H9 (cell line): ENCODE data around the gene TMC3. TPM values are rescaled to one million over a fixed set of nuclear protein-coding genes. Genes with fewer than 3 reads are reported as not detected.

ENCODE experiments used
- DNase-seq: peaks from one replicate; pipeline ENCODE4 v3.0.0-alpha.2; 2017
- H2AFZ ChIP-seq: one replicate; pipeline ENCODE4 v1.6.1; 2013; ENCODE audit warnings: mild to moderate bottlenecking, low read length, control low read depth, moderate library complexity
- H2AK5ac ChIP-seq: 2 replicates; pipeline ENCODE4 v1.6.1; 2013; ENCODE audit warnings: low read length, control low read depth, mixed read lengths; ENCODE audit not compliant: insufficient read length
- H2BK120ac ChIP-seq: one replicate; pipeline ENCODE4 v1.6.1; 2013; ENCODE audit warnings: low read depth, mild to moderate bottlenecking, low read length, control low read depth, inconsistent platforms; ENCODE audit not compliant: poor library complexity, severe bottlenecking
- H2BK12ac ChIP-seq: 2 replicates; pipeline ENCODE4 v1.6.1; 2013; ENCODE audit warnings: low read length, control low read depth, mixed read lengths, low read depth; ENCODE audit not compliant: insufficient read length
- H2BK15ac ChIP-seq: 2 replicates; pipeline ENCODE4 v1.6.1; 2013; ENCODE audit warnings: low read depth, low read length, control low read depth
- H2BK20ac ChIP-seq: one replicate; pipeline ENCODE4 v1.6.1; 2013; ENCODE audit warnings: low read depth, mild to moderate bottlenecking, low read length, control low read depth, inconsistent platforms; ENCODE audit not compliant: poor library complexity, severe bottlenecking
- H2BK5ac ChIP-seq: 2 replicates; pipeline ENCODE4 v1.6.1; 2013; ENCODE audit warnings: low read length, control low read depth, mixed read lengths; ENCODE audit not compliant: insufficient read length
- H3K14ac ChIP-seq: 2 replicates; pipeline ENCODE4 v1.6.1; 2013; ENCODE audit warnings: low read length, control low read depth; ENCODE audit not compliant: insufficient read depth
- H3K18ac ChIP-seq: 2 replicates; pipeline ENCODE4 v1.6.1; 2013; ENCODE audit warnings: low read depth, mild to moderate bottlenecking, mixed read lengths, low read length, control low read depth; ENCODE audit not compliant: insufficient read length
- H3K23ac ChIP-seq: 2 replicates; pipeline ENCODE4 v1.6.1; 2013; ENCODE audit warnings: low read length, control low read depth, mixed read lengths, low read depth; ENCODE audit not compliant: insufficient read length
- H3K23me2 ChIP-seq: 2 replicates; pipeline ENCODE4 v1.6.1; 2013; ENCODE audit warnings: low read depth, mild to moderate bottlenecking, mixed read lengths, low read length, control low read depth; ENCODE audit not compliant: insufficient read length, poor library complexity, severe bottlenecking
- H3K27ac ChIP-seq: 2 replicates; pipeline ENCODE4 v1.5.1; 2013; ENCODE audit warnings: low read length, control low read depth, mixed read lengths, low read depth; ENCODE audit not compliant: insufficient read length
- H3K27me3 ChIP-seq: 2 replicates; pipeline ENCODE4 v1.6.1; 2013; ENCODE audit warnings: low read length, control low read depth, inconsistent platforms; ENCODE audit not compliant: insufficient read depth
- H3K4ac ChIP-seq: 2 replicates; pipeline ENCODE4 v1.6.1; 2013; ENCODE audit warnings: low read depth, mild to moderate bottlenecking, control low read depth, inconsistent platforms, low read length, moderate library complexity
- H3K4me1 ChIP-seq: 2 replicates; pipeline ENCODE4 v1.6.1; 2013; ENCODE audit warnings: low read length, control low read depth, inconsistent platforms; ENCODE audit not compliant: insufficient read depth
- H3K4me2 ChIP-seq: 2 replicates; pipeline ENCODE4 v1.6.1; 2013; ENCODE audit warnings: low read length, control low read depth, mixed read lengths; ENCODE audit not compliant: insufficient read length, insufficient read depth
- H3K56ac ChIP-seq: 2 replicates; pipeline ENCODE4 v1.6.1; 2013; ENCODE audit warnings: low read depth, mild to moderate bottlenecking, mixed read lengths, low read length, control low read depth; ENCODE audit not compliant: insufficient read length
- H3K79me1 ChIP-seq: 2 replicates; pipeline ENCODE4 v1.6.1; 2013; ENCODE audit warnings: low read depth, mild to moderate bottlenecking, moderate library complexity, low read length, control low read depth, inconsistent platforms; ENCODE audit not compliant: insufficient read depth, poor library complexity, severe bottlenecking
- H3K79me2 ChIP-seq: 2 replicates; pipeline ENCODE4 v1.6.1; 2013; ENCODE audit warnings: low read length, control low read depth, inconsistent platforms; ENCODE audit not compliant: insufficient read depth
- H3K9ac ChIP-seq: 2 replicates; pipeline ENCODE4 v1.6.1; 2013; ENCODE audit warnings: low read length, control low read depth, mixed read lengths; ENCODE audit not compliant: insufficient read length; ENCODE audit errors: extremely low read depth
- H3K9me3 ChIP-seq: one replicate; pipeline ENCODE4 v1.6.1; 2013; ENCODE audit warnings: low read depth, low read length, inconsistent platforms; ENCODE audit not compliant: control insufficient read depth
- H3T11ph ChIP-seq: one replicate; pipeline ENCODE4 v1.6.1; 2013; ENCODE audit warnings: mild to moderate bottlenecking, low read length, control low read depth, inconsistent platforms
- H4K20me1 ChIP-seq: one replicate; pipeline ENCODE4 v1.6.1; 2013; ENCODE audit not compliant: control insufficient read depth, insufficient read length, insufficient read depth
- H4K5ac ChIP-seq: 2 replicates; pipeline ENCODE4 v1.6.1; 2013; ENCODE audit warnings: low read depth, mild to moderate bottlenecking, mixed read lengths, low read length, control low read depth; ENCODE audit not compliant: insufficient read length
- H4K8ac ChIP-seq: replicated peaks from 2 replicates; pipeline ENCODE4 v1.6.1; 2013; ENCODE audit warnings: low read length, control low read depth, mixed read lengths, low read depth; ENCODE audit not compliant: insufficient read length
- H4K91ac ChIP-seq: 2 replicates; pipeline ENCODE4 v1.6.1; 2013; ENCODE audit warnings: low read depth, mild to moderate bottlenecking, moderate library complexity, mixed read lengths, low read length, control low read depth; ENCODE audit not compliant: insufficient read length
- H3K27ac Mint-ChIP-seq, 3 experiments: 2 replicates in 2 of 3; 3 replicates in 1 of 3; pipeline ENCODE4 v1.8.0; 2020 to 2021; ENCODE audit warnings: mixed read lengths in 3 of 3, mild to moderate bottlenecking in 1 of 3, moderate library complexity in 1 of 3
- H3K27me3 Mint-ChIP-seq: 2 replicates; pipeline ENCODE4 v1.8.0; 2021; ENCODE audit warnings: low read depth, mild to moderate bottlenecking, moderate library complexity, mixed read lengths
- H3K36me3 Mint-ChIP-seq, 3 experiments: 2 replicates in 2 of 3; 3 replicates in 1 of 3; pipeline ENCODE4 v1.8.0; 2020 to 2021; ENCODE audit warnings: low read depth in 3 of 3, mixed read lengths in 3 of 3; ENCODE audit not compliant: insufficient read depth in 1 of 3
- H3K4me1 Mint-ChIP-seq, 2 experiments: 2 replicates each; pipeline ENCODE4 v1.8.0; 2020; ENCODE audit warnings: mixed read lengths in 2 of 2
- H3K4me3 Mint-ChIP-seq, 2 experiments: 2 replicates in 1 of 2; 3 replicates in 1 of 2; pipeline ENCODE4 v1.8.0; 2020 to 2021; ENCODE audit warnings: mild to moderate bottlenecking in 2 of 2, mixed read lengths in 2 of 2, moderate library complexity in 1 of 2
- H3K9me3 Mint-ChIP-seq, 2 experiments: 2 replicates in 1 of 2; 3 replicates in 1 of 2; pipeline ENCODE4 v1.8.0; 2020; ENCODE audit warnings: mild to moderate bottlenecking in 2 of 2, mixed read lengths in 2 of 2, moderate library complexity in 1 of 2
- CTCF ChIP-seq: fragments of 200-600 bp; sonication (generic); conservative IDR thresholded peaks from 3 replicates; pipeline ENCODE4 v1.8.0; 2021; ENCODE audit warnings: antibody characterized with exemption, mild to moderate bottlenecking
- WGBS: extraction: QIAGEN DNeasy Blood & Tissue Kit; methylation state at CpG from one replicate; pipeline ENCODE4 v1.1.7; 2013; ENCODE audit warnings: missing lambda C conversion rate, low lambda C conversion rate, mixed read lengths; ENCODE audit not compliant: insufficient read length; ENCODE audit errors: extremely low coverage; 5-methylcytosine and 5-hydroxymethylcytosine counted together
- total RNA-seq: library from RNA; stranded (reverse); gene quantifications from 2 replicates; pipeline ENCODE4 v1.2.1, GENCODE V29; 2021

Gene TMC3
- total RNA-seq, 1 experiment from 2014 or later: not detected

DNA sequence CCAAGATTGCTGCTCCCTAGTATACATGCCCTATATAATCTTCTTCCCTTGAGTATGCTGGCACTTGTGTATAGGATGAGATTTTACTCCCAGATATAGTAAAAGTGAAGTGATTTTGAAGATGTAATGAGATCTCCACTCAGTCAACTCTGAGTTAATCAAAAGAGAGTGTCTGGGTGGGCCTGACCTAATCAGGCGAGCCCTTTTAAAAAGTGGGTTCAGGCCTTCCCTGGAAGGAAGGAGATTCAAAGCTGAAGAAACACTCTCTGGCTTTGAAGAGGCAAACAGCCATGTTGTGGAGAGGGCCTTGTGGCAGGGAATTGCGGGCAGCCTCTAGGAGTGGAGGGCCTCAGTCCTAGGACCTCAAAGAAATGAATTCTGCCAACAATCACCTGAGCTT lies 44.6 kb downstream of the TMC3 start:
- H4K20me1 ChIP-seq: no peaks in the 10 kb centered on the region
- no peaks in the 10 kb centered on the region for H3K79me1 ChIP-seq
- H3K23ac ChIP-seq: no peak overlapping the region
- peaks cover 4 to 7% of the 10 kb centered on the region in 2 experiments for H3K4me1 Mint-ChIP-seq
- no peak overlapping the region for H2BK120ac ChIP-seq
- no peak overlapping the region for H3T11ph ChIP-seq
- H3K14ac ChIP-seq: no peak overlapping the region
- no peak overlapping the region for H3K56ac ChIP-seq
- no peak overlapping the region for H3K18ac ChIP-seq
- no peak overlapping the region for H3K4me2 ChIP-seq
- no peak overlapping the region for H3K27ac ChIP-seq
- no peak overlapping the region for H3K4me3 Mint-ChIP-seq
- no peak overlapping the region for H2AFZ ChIP-seq
- TF ChIP-seq CTCF: no peak
- no peaks in the 10 kb centered on the region for H3K4me1 ChIP-seq
- H3K27ac Mint-ChIP-seq: no peak overlapping the region
- H3K9me3 ChIP-seq: no peaks in the 10 kb centered on the region
- H2AK5ac ChIP-seq: no peak overlapping the region
- H3K27me3 ChIP-seq: no peaks in the 10 kb centered on the region
- H4K91ac ChIP-seq: no peak overlapping the region
- no peak overlapping the region for H4K5ac ChIP-seq
- no peak overlapping the region for H2BK20ac ChIP-seq
- H3K9ac ChIP-seq: no peak overlapping the region
- H3K36me3 Mint-ChIP-seq: no peaks in the 10 kb centered on the region
- no peak overlapping the region for H2BK12ac ChIP-seq
- H3K23me2 ChIP-seq: peaks cover 1% of the 10 kb centered on the region
- DNase-seq: no peak
- H4K8ac ChIP-seq: no peak overlapping the region
- H3K4ac ChIP-seq: no peak overlapping the region
- no peaks in the 10 kb centered on the region for H3K9me3 Mint-ChIP-seq
- WGBS: no CpG with 5 or more reads among the region's 2 CpGs
- H3K79me2 ChIP-seq: no peaks in the 10 kb centered on the region
- H2BK5ac ChIP-seq: no peak overlapping the region
- peaks cover 7% of the 10 kb centered on the region for H3K27me3 Mint-ChIP-seq
- no peak overlapping the region for H2BK15ac ChIP-seq
